Measurements from ENCODE around the gene NR3C2.
"Not testable (repeated sequence)": the region's sequence is repeated elsewhere in the genome, so short reads cannot be mapped to it uniquely, and the experiment has no call there.

The NR3C2 gene

GRCh38 chr4:148204171-148204570 lies 238.0 kb downstream of the NR3C2 start:
- no peak for FAIRE-seq
- TF ChIP-seq POLR2AphosphoS5 (IDR thresholded peaks at IDR 0.05; ENCODE audit: low read depth, low read length) (no peak), SPI1 (IDR thresholded peaks at IDR 0.05; ENCODE audit: low read depth, low read length) (no peak), TAF1 (IDR thresholded peaks at IDR 0.05; ENCODE audit: low read depth, low read length) (no peak), POU2F2 (IDR thresholded peaks at IDR 0.05; ENCODE audit: low read depth, low read length) (no peak), POLR2A (IDR thresholded peaks at IDR 0.05; ENCODE audit: low read depth, low read length) (no peak), PAX5 (IDR thresholded peaks at IDR 0.05; ENCODE audit: insufficient read depth, low read length, severe bottlenecking) (no peak)
- DNase-seq (ENCODE audit: insufficient read length, low spot score), result no peak

GRCh38 chr4:148203056-148203898 lies 238.9 kb downstream of the NR3C2 start:
- no peak for FAIRE-seq

GRCh38 chr4:148200960-148201359 lies 241.3 kb downstream of the NR3C2 start:
- no peak for DNase-seq (ENCODE audit: insufficient read length, low spot score)
- no peak for FAIRE-seq
- no peak for TF ChIP-seq POLR2AphosphoS5 (IDR thresholded peaks at IDR 0.05; ENCODE audit: low read depth, low read length)
- TF ChIP-seq POU2F2 (IDR thresholded peaks at IDR 0.05; ENCODE audit: low read depth, low read length), result no peak
- no peak for TF ChIP-seq SPI1 (IDR thresholded peaks at IDR 0.05; ENCODE audit: low read depth, low read length)
- no peak for TF ChIP-seq PAX5 (IDR thresholded peaks at IDR 0.05; ENCODE audit: insufficient read depth, low read length, severe bottlenecking)

More at GRCh38 chr4:148203056-148203898, 238.9 kb downstream of the NR3C2 start:
- TF ChIP-seq SPI1 (IDR thresholded peaks at IDR 0.05; ENCODE audit: low read depth, low read length) (no peak), TAF1 (IDR thresholded peaks at IDR 0.05; ENCODE audit: low read depth, low read length) (no peak), POU2F2 (IDR thresholded peaks at IDR 0.05; ENCODE audit: low read depth, low read length) (no peak)
- no peak for DNase-seq (ENCODE audit: insufficient read length, low spot score)

GRCh38 chr4:148196164-148196563 lies 246.1 kb downstream of the NR3C2 start:
- TF ChIP-seq SPI1 (IDR thresholded peaks at IDR 0.05; ENCODE audit: low read depth, low read length), result no peak
- TF ChIP-seq POU2F2 (IDR thresholded peaks at IDR 0.05; ENCODE audit: low read depth, low read length), result no peak
- TF ChIP-seq POLR2AphosphoS5 (IDR thresholded peaks at IDR 0.05; ENCODE audit: low read depth, low read length), result no peak
- no peak for TF ChIP-seq PAX5 (IDR thresholded peaks at IDR 0.05; ENCODE audit: insufficient read depth, low read length, severe bottlenecking)
- TF ChIP-seq TAF1 (IDR thresholded peaks at IDR 0.05; ENCODE audit: low read depth, low read length), result no peak
- no peak for TF ChIP-seq POLR2A (IDR thresholded peaks at IDR 0.05; ENCODE audit: low read depth, low read length)
- DNase-seq (ENCODE audit: insufficient read length, low spot score), result no peak
- FAIRE-seq, result no peak

GRCh38 chr4:148192526-148192925 lies 249.7 kb downstream of the NR3C2 start:
- FAIRE-seq (no peak), DNase-seq (ENCODE audit: insufficient read length, low spot score) (no peak)
- TF ChIP-seq POLR2A (IDR thresholded peaks at IDR 0.05; ENCODE audit: low read depth, low read length) (no peak), POLR2AphosphoS5 (IDR thresholded peaks at IDR 0.05; ENCODE audit: low read depth, low read length) (no peak), TAF1 (IDR thresholded peaks at IDR 0.05; ENCODE audit: low read depth, low read length) (no peak), PAX5 (IDR thresholded peaks at IDR 0.05; ENCODE audit: insufficient read depth, low read length, severe bottlenecking) (no peak), SPI1 (IDR thresholded peaks at IDR 0.05; ENCODE audit: low read depth, low read length) (no peak), POU2F2 (IDR thresholded peaks at IDR 0.05; ENCODE audit: low read depth, low read length) (no peak)

- FAIRE-seq; DNase-seq (ENCODE audit: insufficient read length, low spot score): not testable (repeated sequence)
Measured at GRCh38 chr4:148187454-148188222, 254.6 kb downstream of the NR3C2 start.

GRCh38 chr4:148184922-148185321 lies 257.3 kb downstream of the NR3C2 start:
- FAIRE-seq (no peak), DNase-seq (ENCODE audit: insufficient read length, low spot score) (no peak)
- TF ChIP-seq POU2F2 (IDR thresholded peaks at IDR 0.05; ENCODE audit: low read depth, low read length), result no peak
- TF ChIP-seq TAF1 (IDR thresholded peaks at IDR 0.05; ENCODE audit: low read depth, low read length), result no peak
- no peak for TF ChIP-seq POLR2A (IDR thresholded peaks at IDR 0.05; ENCODE audit: low read depth, low read length)
- no peak for TF ChIP-seq POLR2AphosphoS5 (IDR thresholded peaks at IDR 0.05; ENCODE audit: low read depth, low read length)
- no peak for TF ChIP-seq SPI1 (IDR thresholded peaks at IDR 0.05; ENCODE audit: low read depth, low read length)
- no peak for TF ChIP-seq PAX5 (IDR thresholded peaks at IDR 0.05; ENCODE audit: insufficient read depth, low read length, severe bottlenecking)

- FAIRE-seq (no peak), DNase-seq (ENCODE audit: insufficient read length, low spot score) (no peak)
- no peak for TF ChIP-seq POLR2AphosphoS5 (IDR thresholded peaks at IDR 0.05; ENCODE audit: low read depth, low read length)
- no peak for TF ChIP-seq TAF1 (IDR thresholded peaks at IDR 0.05; ENCODE audit: low read depth, low read length)
- TF ChIP-seq SPI1 (IDR thresholded peaks at IDR 0.05; ENCODE audit: low read depth, low read length), result no peak
- no peak for TF ChIP-seq POLR2A (IDR thresholded peaks at IDR 0.05; ENCODE audit: low read depth, low read length)
- TF ChIP-seq PAX5 (IDR thresholded peaks at IDR 0.05; ENCODE audit: insufficient read depth, low read length, severe bottlenecking), result no peak
- no peak for TF ChIP-seq POU2F2 (IDR thresholded peaks at IDR 0.05; ENCODE audit: low read depth, low read length)
Measured at GRCh38 chr4:148182230-148182911, 259.8 kb downstream of the NR3C2 start.

GRCh38 chr4:148173397-148174017 lies 268.7 kb downstream of the NR3C2 start:
- DNase-seq (ENCODE audit: insufficient read length, low spot score), result no peak
- TF ChIP-seq PAX5 (IDR thresholded peaks at IDR 0.05; ENCODE audit: insufficient read depth, low read length, severe bottlenecking) (no peak), POU2F2 (IDR thresholded peaks at IDR 0.05; ENCODE audit: low read depth, low read length) (no peak), SPI1 (IDR thresholded peaks at IDR 0.05; ENCODE audit: low read depth, low read length) (no peak), POLR2AphosphoS5 (IDR thresholded peaks at IDR 0.05; ENCODE audit: low read depth, low read length) (no peak), POLR2A (IDR thresholded peaks at IDR 0.05; ENCODE audit: low read depth, low read length) (no peak), TAF1 (IDR thresholded peaks at IDR 0.05; ENCODE audit: low read depth, low read length) (no peak)
- FAIRE-seq, result no peak
